ENCODE data around the gene HIVEP3. TPM values are rescaled to one million over a fixed set of nuclear protein-coding genes. Genes with fewer than 3 reads are reported as not detected.

HIVEP3 gene
- total and polyA plus RNA-seq, 2 of the 13 experiments (the other 11 are each of a cell fraction or from before 2014, with no cell fraction given), result 0.05 TPM; not detected in 1

DNA sequence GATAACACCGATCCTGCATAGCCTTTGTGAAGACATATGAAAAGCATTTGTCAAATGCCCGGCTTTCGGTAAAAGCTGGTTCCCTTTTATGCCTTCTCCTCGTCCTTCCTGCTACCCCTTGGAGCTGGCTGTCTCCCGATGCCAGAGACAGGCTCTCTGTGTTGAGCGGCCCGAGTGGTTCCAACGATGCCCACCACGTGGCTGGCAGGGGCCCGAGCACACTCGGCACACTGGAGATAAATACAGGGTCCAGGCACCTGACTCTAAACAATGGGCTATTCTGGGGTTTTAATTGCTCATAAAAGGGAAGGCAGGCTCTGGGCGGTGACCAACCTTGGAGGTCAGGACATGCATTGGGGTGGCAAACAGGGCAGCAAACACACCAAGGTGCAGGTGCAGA lies 207.1 kb downstream of the HIVEP3 start (continued):
- TF ChIP-seq, protein P1, sequence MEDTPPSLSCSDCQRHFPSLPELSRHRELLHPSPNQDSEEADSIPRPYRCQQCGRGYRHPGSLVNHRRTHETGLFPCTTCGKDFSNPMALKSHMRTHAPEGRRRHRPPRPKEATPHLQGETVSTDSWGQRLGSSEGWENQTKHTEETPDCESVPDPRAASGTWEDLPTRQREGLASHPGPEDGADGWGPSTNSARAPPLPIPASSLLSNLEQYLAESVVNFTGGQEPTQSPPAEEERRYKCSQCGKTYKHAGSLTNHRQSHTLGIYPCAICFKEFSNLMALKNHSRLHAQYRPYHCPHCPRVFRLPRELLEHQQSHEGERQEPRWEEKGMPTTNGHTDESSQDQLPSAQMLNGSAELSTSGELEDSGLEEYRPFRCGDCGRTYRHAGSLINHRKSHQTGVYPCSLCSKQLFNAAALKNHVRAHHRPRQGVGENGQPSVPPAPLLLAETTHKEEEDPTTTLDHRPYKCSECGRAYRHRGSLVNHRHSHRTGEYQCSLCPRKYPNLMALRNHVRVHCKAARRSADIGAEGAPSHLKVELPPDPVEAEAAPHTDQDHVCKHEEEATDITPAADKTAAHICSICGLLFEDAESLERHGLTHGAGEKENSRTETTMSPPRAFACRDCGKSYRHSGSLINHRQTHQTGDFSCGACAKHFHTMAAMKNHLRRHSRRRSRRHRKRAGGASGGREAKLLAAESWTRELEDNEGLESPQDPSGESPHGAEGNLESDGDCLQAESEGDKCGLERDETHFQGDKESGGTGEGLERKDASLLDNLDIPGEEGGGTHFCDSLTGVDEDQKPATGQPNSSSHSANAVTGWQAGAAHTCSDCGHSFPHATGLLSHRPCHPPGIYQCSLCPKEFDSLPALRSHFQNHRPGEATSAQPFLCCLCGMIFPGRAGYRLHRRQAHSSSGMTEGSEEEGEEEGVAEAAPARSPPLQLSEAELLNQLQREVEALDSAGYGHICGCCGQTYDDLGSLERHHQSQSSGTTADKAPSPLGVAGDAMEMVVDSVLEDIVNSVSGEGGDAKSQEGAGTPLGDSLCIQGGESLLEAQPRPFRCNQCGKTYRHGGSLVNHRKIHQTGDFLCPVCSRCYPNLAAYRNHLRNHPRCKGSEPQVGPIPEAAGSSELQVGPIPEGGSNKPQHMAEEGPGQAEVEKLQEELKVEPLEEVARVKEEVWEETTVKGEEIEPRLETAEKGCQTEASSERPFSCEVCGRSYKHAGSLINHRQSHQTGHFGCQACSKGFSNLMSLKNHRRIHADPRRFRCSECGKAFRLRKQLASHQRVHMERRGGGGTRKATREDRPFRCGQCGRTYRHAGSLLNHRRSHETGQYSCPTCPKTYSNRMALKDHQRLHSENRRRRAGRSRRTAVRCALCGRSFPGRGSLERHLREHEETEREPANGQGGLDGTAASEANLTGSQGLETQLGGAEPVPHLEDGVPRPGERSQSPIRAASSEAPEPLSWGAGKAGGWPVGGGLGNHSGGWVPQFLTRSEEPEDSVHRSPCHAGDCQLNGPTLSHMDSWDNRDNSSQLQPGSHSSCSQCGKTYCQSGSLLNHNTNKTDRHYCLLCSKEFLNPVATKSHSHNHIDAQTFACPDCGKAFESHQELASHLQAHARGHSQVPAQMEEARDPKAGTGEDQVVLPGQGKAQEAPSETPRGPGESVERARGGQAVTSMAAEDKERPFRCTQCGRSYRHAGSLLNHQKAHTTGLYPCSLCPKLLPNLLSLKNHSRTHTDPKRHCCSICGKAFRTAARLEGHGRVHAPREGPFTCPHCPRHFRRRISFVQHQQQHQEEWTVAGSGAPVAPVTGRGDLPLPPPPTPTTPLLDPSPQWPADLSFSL (CRISPR knock-in tag; IDR thresholded peaks at IDR 0.05), result no peak

DNA sequence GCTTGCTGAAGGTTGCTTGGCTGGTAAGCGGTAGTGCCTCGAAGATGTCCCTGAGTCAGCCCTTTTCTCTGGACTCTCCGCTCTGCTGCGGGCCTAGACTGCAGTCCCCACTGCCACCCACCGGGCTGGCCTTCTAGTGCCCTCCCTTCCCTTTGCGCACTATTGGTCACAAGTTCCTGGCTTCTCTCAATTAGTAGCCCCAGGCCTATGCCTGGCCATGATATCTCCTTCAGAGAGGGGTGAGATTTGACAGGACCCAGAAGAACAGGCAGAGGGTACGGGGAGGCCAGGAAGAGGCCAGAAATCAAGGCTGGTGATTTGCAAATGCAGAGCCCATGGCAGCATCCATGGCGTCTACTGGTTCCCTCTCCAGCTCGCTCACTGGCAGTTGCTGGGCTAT lies 207.7 kb downstream of the HIVEP3 start:
- POLR2A ChIA-PET, result no interaction called here
- no peak overlapping the region for H3K27ac ChIP-seq (ENCODE audit: extremely low read length, insufficient read depth, low read length)
- peaks cover 5 to 43% of the 10 kb centered on the region in 2 experiments; a peak in 3 of 5 replicates for H3K27me3 ChIP-seq (ENCODE audit: control insufficient read depth in 1 of 2, insufficient read depth in 2 of 2, low read length in 2 of 2)
- WGBS (ENCODE audit: low lambda C conversion rate), result 48% methylated on average over 6 of the region's 9 CpGs
- FAIRE-seq (no peak), DNase-seq (ENCODE audit: low spot score) (no peak), ATAC-seq (no peak)
- H2AFZ ChIP-seq (ENCODE audit: low read length), result no peak overlapping the region
- no peaks in the 10 kb centered on the region for H3K4me1 ChIP-seq (ENCODE audit: insufficient read depth, low read length)
- H3K79me2 ChIP-seq (ENCODE audit: insufficient read depth, low read length), result no peaks in the 10 kb centered on the region
- H3K9me3 ChIP-seq (ENCODE audit: low read length), result no peaks in the 10 kb centered on the region
- H4K20me1 ChIP-seq (ENCODE audit: insufficient read depth, low read length), result no peaks in the 10 kb centered on the region
- H3K4me2 ChIP-seq (ENCODE audit: low read depth, low read length), result no peak overlapping the region
- no TSS peak for BruUV-seq (replicated peaks)
- intact Hi-C loops (cut with micrococcal nuclease; ENCODE audit: unreplicated experiment), result no loop called here
- in situ Hi-C loops (cut with HindIII; ENCODE audit: extremely low pct_ligation_motif_present, low pct_unique_long_range_greater_than_20kb), result no loop called here
- no peak overlapping the region for H3K9ac ChIP-seq (ENCODE audit: insufficient read depth, low read depth, low read length)
- H3K36me3 ChIP-seq (replicated peaks in 1 of 2; ENCODE audit: control insufficient read depth in 1 of 2, insufficient read depth in 2 of 2, low read length in 2 of 2), result no peaks in the 10 kb centered on the region
- CTCF ChIA-PET (ENCODE audit: low intra/inter-chr PET ratio, low total read pairs), result no interaction called here
- H3K4me3 ChIP-seq (replicated peaks in 1 of 3; ENCODE audit: insufficient read depth in 1 of 3, low read depth in 2 of 3, low read length in 3 of 3), result no peak overlapping the region
- TF ChIP-seq GPN1 (CRISPR knock-in tag; IDR thresholded peaks at IDR 0.05; ENCODE audit: borderline replicate concordance) (no peak), ZNF225 (CRISPR knock-in tag; IDR thresholded peaks at IDR 0.05) (no peak), ZFAT (CRISPR knock-in tag; conservative IDR thresholded peaks at IDR 0.05) (no peak), DMAP1 (CRISPR knock-in tag; IDR thresholded peaks at IDR 0.05) (no peak), HNF4G (IDR thresholded peaks at IDR 0.05; ENCODE audit: borderline replicate concordance, low read depth, low read length) (no peak), HNF4G (CRISPR knock-in tag; IDR thresholded peaks at IDR 0.05; ENCODE audit: borderline replicate concordance, low read depth) (no peak), ZNF609 (CRISPR knock-in tag; IDR thresholded peaks at IDR 0.05; ENCODE audit: borderline replicate concordance) (no peak), ZNF577 (CRISPR knock-in tag; IDR thresholded peaks at IDR 0.05; ENCODE audit: borderline replicate concordance, low read depth) (no peak), ZNF879 (CRISPR knock-in tag; IDR thresholded peaks at IDR 0.05) (no peak), SOX6 (IDR thresholded peaks at IDR 0.05) (no peak), SOX6 (CRISPR knock-in tag; IDR thresholded peaks at IDR 0.05) (no peak), GATAD2A (CRISPR knock-in tag; IDR thresholded peaks at IDR 0.05) (no peak), DNMT1 (CRISPR knock-in tag; IDR thresholded peaks at IDR 0.05) (no peak), PHF5A (CRISPR knock-in tag; IDR thresholded peaks at IDR 0.05; ENCODE audit: low read depth, unreplicated experiment) (no peak)

Measured in HepG2 (cell line).